ENCODE data around the gene LRRC9.

- TF ChIP-seq CTCF (IDR thresholded peaks at IDR 0.05 in 4 of 5, conservative IDR thresholded peaks at IDR 0.05 in 1 of 5) (no peak), POLR2A (IDR thresholded peaks at IDR 0.05) (no peak)
Observed at GRCh38 chr14:60003991-60004390, 84.0 kb downstream of the LRRC9 start.

All from gastrocnemius medialis (tissue), 4 donors.